ENCODE measurements around the gene SLAMF8. TPM values are rescaled to one million over a fixed set of nuclear protein-coding genes. Genes with fewer than 3 reads are reported as not detected.

The SLAMF8 gene
- total RNA-seq, 1 experiment from 2014 or later, result not detected

GRCh38 chr1:159839116-159839849 is 12.6 kb downstream of the SLAMF8 start:
- H3K9me3 ChIP-seq (ENCODE audit: control insufficient read depth, low read depth, low read length), result no peaks in the 10 kb centered on the region
- no peak for TF ChIP-seq CTCF (conservative IDR thresholded peaks at IDR 0.05)
- H2BK12ac ChIP-seq (ENCODE audit: insufficient read length, low read depth, low read length), result no peak overlapping the region
- no peak overlapping the region for H2BK15ac ChIP-seq (ENCODE audit: low read depth, low read length)
- H3K79me1 ChIP-seq (ENCODE audit: insufficient read depth, low read depth, low read length, poor library complexity, severe bottlenecking), result no peaks in the 10 kb centered on the region
- H3K14ac ChIP-seq (ENCODE audit: insufficient read depth, low read length), result no peak overlapping the region
- H3K27ac Mint-ChIP-seq, result no peak overlapping the region; a peak in 1 of 7 replicates
- H3K27me3 Mint-ChIP-seq (ENCODE audit: low read depth), result peaks cover 17% of the 10 kb centered on the region
- no peak overlapping the region for H3K4me2 ChIP-seq (ENCODE audit: insufficient read depth, insufficient read length, low read length)
- H3K23ac ChIP-seq (ENCODE audit: insufficient read length, low read depth, low read length), result no peak overlapping the region
- no peaks in the 10 kb centered on the region for H3K4me1 ChIP-seq (ENCODE audit: insufficient read depth, low read length)
- H3K56ac ChIP-seq (ENCODE audit: insufficient read length, low read depth, low read length), result no peak overlapping the region
- H3K9me3 Mint-ChIP-seq, result no peaks in the 10 kb centered on the region
- no peak overlapping the region for H4K5ac ChIP-seq (ENCODE audit: insufficient read length, low read depth, low read length)
- no peak overlapping the region for H2BK5ac ChIP-seq (ENCODE audit: insufficient read length, low read length)
- H2BK120ac ChIP-seq (ENCODE audit: low read depth, low read length, poor library complexity, severe bottlenecking), result no peak overlapping the region
- no peak overlapping the region for H3K4ac ChIP-seq (ENCODE audit: low read depth, low read length)
- no peak overlapping the region for H3K9ac ChIP-seq (ENCODE audit: extremely low read depth, insufficient read length, low read length)
- H4K91ac ChIP-seq (ENCODE audit: insufficient read length, low read depth, low read length), result no peak overlapping the region
- H3K27me3 ChIP-seq (ENCODE audit: insufficient read depth, low read length), result no peaks in the 10 kb centered on the region
- no peak overlapping the region for H2AFZ ChIP-seq (ENCODE audit: low read length)
- no peak overlapping the region for H2BK20ac ChIP-seq (ENCODE audit: low read depth, low read length, poor library complexity, severe bottlenecking)
- no peak overlapping the region for H2AK5ac ChIP-seq (ENCODE audit: insufficient read length, low read length)
- H4K8ac ChIP-seq (replicated peaks; ENCODE audit: insufficient read length, low read depth, low read length), result no peak overlapping the region
- WGBS (ENCODE audit: extremely low coverage, insufficient read length, low lambda C conversion rate), result no CpG with 5 or more reads among the region's 5 CpGs
- H3K79me2 ChIP-seq (ENCODE audit: insufficient read depth, low read length), result no peaks in the 10 kb centered on the region
- no peak overlapping the region for H3K27ac ChIP-seq (ENCODE audit: insufficient read length, low read depth, low read length)
- no peak overlapping the region for H3T11ph ChIP-seq (ENCODE audit: low read length)
- no peaks in the 10 kb centered on the region for H3K23me2 ChIP-seq (ENCODE audit: insufficient read length, low read depth, low read length, poor library complexity, severe bottlenecking)
- H4K20me1 ChIP-seq (ENCODE audit: control insufficient read depth, insufficient read depth, insufficient read length), result no peaks in the 10 kb centered on the region
- no peak for DNase-seq
- H3K18ac ChIP-seq (ENCODE audit: insufficient read length, low read depth, low read length), result no peak overlapping the region
- H3K4me1 Mint-ChIP-seq, result peaks cover 6 to 13% of the 10 kb centered on the region in 2 experiments; a peak in 3 of 4 replicates
- H3K4me3 Mint-ChIP-seq, result no peak overlapping the region
- no peaks in the 10 kb centered on the region for H3K36me3 Mint-ChIP-seq (ENCODE audit: insufficient read depth in 1 of 3, low read depth in 3 of 3)
